ENCODE results near the gene ANKMY2.
"Not testable (repeated sequence)": the region's sequence is repeated elsewhere in the genome, so short reads cannot be mapped to it uniquely, and the experiment has no call there.

ANKMY2 gene

GRCh38 chr7:16616542-16616941 is 29.0 kb downstream of the ANKMY2 start:
- DNase-seq: no peak

- no peak for DNase-seq
Measured at GRCh38 chr7:16616122-16616521, 29.4 kb downstream of the ANKMY2 start.

GRCh38 chr7:16615228-16615627 is 30.3 kb downstream of the ANKMY2 start:
- DNase-seq: no peak

GRCh38 chr7:16611711-16612110 is 33.8 kb downstream of the ANKMY2 start:
- DNase-seq: no peak

- DNase-seq: no peak
Measured at GRCh38 chr7:16609842-16610450, 35.6 kb downstream of the ANKMY2 start.

- no peak for DNase-seq
Measured at GRCh38 chr7:16606704-16607103, 38.9 kb downstream of the ANKMY2 start.

GRCh38 chr7:16604054-16604453 is 41.5 kb downstream of the ANKMY2 start:
- DNase-seq: peak; percentile 36

GRCh38 chr7:16603633-16604032 is 41.9 kb downstream of the ANKMY2 start:
- no peak for DNase-seq

- DNase-seq: no peak
Measured at GRCh38 chr7:16599860-16600259, 45.7 kb downstream of the ANKMY2 start.

GRCh38 chr7:16598015-16598414 is 47.5 kb downstream of the ANKMY2 start:
- no peak for DNase-seq

- DNase-seq: not testable (repeated sequence)
Measured at GRCh38 chr7:16595596-16595995, 50.0 kb downstream of the ANKMY2 start.

GRCh38 chr7:16594676-16595075 is 50.9 kb downstream of the ANKMY2 start:
- DNase-seq: no peak

GRCh38 chr7:16594061-16594460 is 51.5 kb downstream of the ANKMY2 start:
- DNase-seq: peak; percentile 52

- DNase-seq: peak; percentile 20
Measured at GRCh38 chr7:16592395-16592794, 53.2 kb downstream of the ANKMY2 start.

GRCh38 chr7:16590424-16590823 is 55.1 kb downstream of the ANKMY2 start:
- no peak for DNase-seq

- DNase-seq: no peak
Measured at GRCh38 chr7:16589881-16590280, 55.7 kb downstream of the ANKMY2 start.

GRCh38 chr7:16587790-16588189 is 57.8 kb downstream of the ANKMY2 start:
- DNase-seq: no peak

- no peak for DNase-seq
Measured at GRCh38 chr7:16587129-16587528, 58.4 kb downstream of the ANKMY2 start.

GRCh38 chr7:16586081-16586874 is 59.3 kb downstream of the ANKMY2 start:
- no peak for DNase-seq

GRCh38 chr7:16585540-16585939 is 60.0 kb downstream of the ANKMY2 start:
- DNase-seq: no peak

GRCh38 chr7:16583834-16584233 is 61.7 kb downstream of the ANKMY2 start:
- no peak for DNase-seq

GRCh38 chr7:16581286-16581685 is 64.3 kb downstream of the ANKMY2 start:
- no peak for DNase-seq

- no peak for DNase-seq
Measured at GRCh38 chr7:16579216-16579615, 66.3 kb downstream of the ANKMY2 start.

- no peak for DNase-seq
Measured at GRCh38 chr7:16571941-16572340, 73.6 kb downstream of the ANKMY2 start.
